D721Med (cell line): ENCODE data around the gene ANO2.

Source experiments
- DNase-seq: peaks from one replicate; pipeline ENCODE4 v3.0.0; 2011; ENCODE audit warnings: low spot score; ENCODE audit not compliant: insufficient read length
- FAIRE-seq: peaks from 2 replicates; lab custom pipeline; 2011; peaks lifted over from hg19 to GRCh38; lab: Jason Lieb, UNC
- CTCF ChIP-seq: IDR thresholded peaks from 2 replicates; pipeline ENCODE4 v1.5.1; 2012; ENCODE audit warnings: mild to moderate bottlenecking, control low read depth; ENCODE audit not compliant: insufficient read depth; ENCODE audit errors: missing control alignments

ANO2 gene

GRCh38 chr12:5561846-5562245 lies 383.2 kb downstream of the ANO2 start:
- FAIRE-seq, result no peak
- DNase-seq, result no peak
- TF ChIP-seq CTCF, result no peak

- DNase-seq, result no peak
- no peak for FAIRE-seq
- no peak for TF ChIP-seq CTCF
These were observed 384.0 kb downstream of the ANO2 start for GRCh38 chr12:5561057-5561456.

GRCh38 chr12:5560265-5560664 lies 384.8 kb downstream of the ANO2 start:
- no peak for FAIRE-seq
- no peak for TF ChIP-seq CTCF

GRCh38 chr12:5557906-5558305 lies 387.2 kb downstream of the ANO2 start:
- FAIRE-seq (no peak), DNase-seq (no peak)
- TF ChIP-seq CTCF, result no peak

More at GRCh38 chr12:5560265-5560664, 384.8 kb downstream of the ANO2 start:
- no peak for DNase-seq

GRCh38 chr12:5556946-5557673 lies 387.9 kb downstream of the ANO2 start:
- no peak for TF ChIP-seq CTCF
- FAIRE-seq (no peak), DNase-seq (no peak)

GRCh38 chr12:5556033-5556614 lies 388.9 kb downstream of the ANO2 start:
- DNase-seq (peak; percentile 30), FAIRE-seq (no peak)
- TF ChIP-seq CTCF, result peak; percentile 35

- DNase-seq, result no peak
- no peak for TF ChIP-seq CTCF
These were observed 390.3 kb downstream of the ANO2 start for GRCh38 chr12:5554711-5555110.

More at GRCh38 chr12:5554711-5555110, 390.3 kb downstream of the ANO2 start:
- FAIRE-seq, result no peak
